K562 (cell line): ENCODE data around the gene TUT1. TPM values are rescaled to one million over a fixed set of nuclear protein-coding genes. Genes with fewer than 3 reads are reported as not detected.
A peak's percentile ranks its signal among the peaks of the same experiment; 100 is the strongest.

Source experiments
- BRCA1 ChIP-seq, 2 experiments: fragments of 450-650 bp in 1 of 2; sonication (generic) in 1 of 2; formaldehyde crosslinking in 1 of 2; IDR thresholded peaks; 2 replicates each; pipeline versions ENCODE4 v1.5.0 to v1.6.1; 2017 to 2020; ENCODE audit warnings: mild to moderate bottlenecking in 1 of 2, missing genetic modification reagents in 1 of 2
- CBX5 ChIP-seq: IDR thresholded peaks from 2 replicates; pipeline ENCODE4 v1.6.1; 2014; ENCODE audit warnings: low read depth, borderline replicate concordance
- GABPB2 ChIP-seq: fragments of 250-450 bp; sonication (Bioruptor Pico); conservative IDR thresholded peaks from 2 replicates; pipeline ENCODE4 v1.5.1; 2021; ENCODE audit warnings: mild to moderate bottlenecking
- LCOR ChIP-seq: sonication (generic); formaldehyde crosslinking; IDR thresholded peaks from 2 replicates; pipeline ENCODE4 v1.8.0; 2022; ENCODE audit warnings: mild to moderate bottlenecking, missing genetic modification reagents
- MNT ChIP-seq, 2 experiments: fragments of 450-650 bp; conservative IDR thresholded peaks; 2 replicates each; pipeline ENCODE4 v1.6.1; 2017; ENCODE audit warnings: mild to moderate bottlenecking in 2 of 2, moderate library complexity in 2 of 2
- PCBP2 ChIP-seq: fragments of 200-400 bp; formaldehyde crosslinking; IDR thresholded peaks from 2 replicates; pipeline ENCODE4 v1.6.1; 2018; ENCODE audit warnings: low read length, low read depth, mild to moderate bottlenecking, moderate library complexity; ENCODE audit not compliant: poor library complexity, severe bottlenecking
- PHF8 ChIP-seq: fragments of 200-600 bp; sonication (generic); IDR thresholded peaks from 2 replicates; pipeline ENCODE4 v1.6.1; 2012; ENCODE audit warnings: mixed run types, mild to moderate bottlenecking, inconsistent platforms, low read length, moderate library complexity, borderline replicate concordance
- RFX7 ChIP-seq: fragments of 250-450 bp; sonication (Bioruptor Pico); IDR thresholded peaks from 2 replicates; pipeline ENCODE4 v1.5.1; 2021; ENCODE audit warnings: mild to moderate bottlenecking
- RUNX1 ChIP-seq: sonication (generic); IDR thresholded peaks from 2 replicates; pipeline ENCODE4 v1.6.1; 2016; ENCODE audit warnings: antibody characterized with exemption, low read depth
- SFPQ ChIP-seq: fragments of 200-400 bp; formaldehyde crosslinking; IDR thresholded peaks from 2 replicates; pipeline ENCODE4 v1.6.1; 2017; ENCODE audit warnings: mild to moderate bottlenecking, low read depth, low read length, moderate library complexity
- ZBTB17 ChIP-seq: fragments of 450-650 bp; formaldehyde crosslinking; IDR thresholded peaks from 2 replicates; pipeline ENCODE4 v1.4.0; 2020; ENCODE audit warnings: mild to moderate bottlenecking
- ZKSCAN8 ChIP-seq: fragments of 200-800 bp; sonication (Bioruptor generic); IDR thresholded peaks from 2 replicates; pipeline ENCODE4 v1.6.1; 2016; ENCODE audit warnings: missing genetic modification characterization, missing compliant biosample characterization
- ZNF277 ChIP-seq: fragments of 250-450 bp; sonication (Bioruptor Pico); IDR thresholded peaks from 2 replicates; pipeline ENCODE4 v1.8.0; 2022; ENCODE audit warnings: inconsistent platforms, mild to moderate bottlenecking, moderate library complexity, borderline replicate concordance
- ZNF407 ChIP-seq: fragments of 450-650 bp; IDR thresholded peaks from 2 replicates; pipeline ENCODE4 v1.6.1; 2016; ENCODE audit warnings: low read depth
- polyA plus RNA-seq, 8 experiments: library from polyadenylated mRNA; depleted of rRNA in 4 of 8; stranded (reverse) in 5 of 8; unstranded in 3 of 8; fragments of >200 nt; fragmentation: Nextera tagmentation in 2 of 8; fragmentation: Illumina TruSeq in 1 of 8; extraction: Ambion mirVana in 2 of 8; extraction: Trizol in 1 of 8; gene quantifications; 2 replicates each; pipeline versions ENCODE4 v1.2.1 to v1.2.3, GENCODE V29; 2011 to 2014; ENCODE audit warnings: inconsistent platforms in 1 of 8, missing spikeins in 1 of 8
- total RNA-seq, 7 experiments: library from RNA; depleted of rRNA in 6 of 7; stranded (reverse); fragments of >200 nt in 6 of 7; fragmentation: Illumina TruSeq in 2 of 7; extraction: Trizol in 2 of 7; gene quantifications; 2 replicates each; pipeline versions ENCODE4 v1.2.1 to v1.2.3, GENCODE V29; 2011 to 2021; ENCODE audit warnings: low replicate concordance in 1 of 7

TUT1 gene
- total and polyA plus RNA-seq, 9 of the 15 experiments (the other 6 are each of a cell fraction or from before 2014, with no cell fraction given) = 0.66 to 44.3 (median 15.7) TPM

- no peak for TF ChIP-seq ZNF407
- no peak for TF ChIP-seq ZKSCAN8 (CRISPR knock-in tag)
- peak; percentile 17; the same call in 1 of the 2 replicates for TF ChIP-seq LCOR (CRISPR knock-in tag)
- no peak for TF ChIP-seq CBX5
- TF ChIP-seq MNT (conservative IDR thresholded peaks at IDR 0.05) = no peak; a peak in 1 of 4 replicates
- no peak for TF ChIP-seq PCBP2
- TF ChIP-seq RUNX1 = no peak
- no peak for TF ChIP-seq ZNF277 (CRISPR knock-in tag)
- TF ChIP-seq PHF8 = no peak
- TF ChIP-seq ZBTB17 = no peak
- TF ChIP-seq BRCA1 (IDR thresholded peaks at IDR 0.05) = no peak
- no peak for TF ChIP-seq BRCA1 (CRISPR knock-in tag; IDR thresholded peaks at IDR 0.05)
- no peak for TF ChIP-seq SFPQ
- no peak for TF ChIP-seq GABPB2 (CRISPR knock-in tag)
- TF ChIP-seq RFX7 (CRISPR knock-in tag) = peak; percentile 66
These were observed 16.8 kb downstream of the TUT1 start (continued) for GRCh38 chr11:62574363-62575071.
